Activated CD8-positive, alpha-beta memory T cell treated with anti-CD3 and anti-CD28 coated beads, Interleukin-2, amount 50 U/mL, for 24 hours (primary cell): Measurements from ENCODE around the gene VTA1.
"Not testable (repeated sequence)": the region's sequence is repeated elsewhere in the genome, so short reads cannot be mapped to it uniquely, and the experiment has no call there.

ENCODE experiments used
- DNase-seq: peaks from one replicate; pipeline ENCODE4 v3.0.0-alpha.2; 2020; ENCODE audit errors: extremely low read depth

The VTA1 gene

GRCh38 chr6:142171351-142171750 lies 24.3 kb downstream of the VTA1 start:
- no peak for DNase-seq

GRCh38 chr6:142172758-142173157 lies 25.7 kb downstream of the VTA1 start:
- DNase-seq, result no peak

GRCh38 chr6:142173980-142174379 lies 26.9 kb downstream of the VTA1 start:
- DNase-seq, result no peak

- DNase-seq, result no peak
Observed at GRCh38 chr6:142174703-142175102, 27.6 kb downstream of the VTA1 start.

- DNase-seq, result no peak
Observed at GRCh38 chr6:142178129-142178528, 31.1 kb downstream of the VTA1 start.

GRCh38 chr6:142182004-142182403 lies 34.9 kb downstream of the VTA1 start:
- DNase-seq, result no peak

- no peak for DNase-seq
Observed at GRCh38 chr6:142183351-142183750, 36.3 kb downstream of the VTA1 start.

GRCh38 chr6:142184307-142184706 lies 37.2 kb downstream of the VTA1 start:
- DNase-seq, result no peak

DNA sequence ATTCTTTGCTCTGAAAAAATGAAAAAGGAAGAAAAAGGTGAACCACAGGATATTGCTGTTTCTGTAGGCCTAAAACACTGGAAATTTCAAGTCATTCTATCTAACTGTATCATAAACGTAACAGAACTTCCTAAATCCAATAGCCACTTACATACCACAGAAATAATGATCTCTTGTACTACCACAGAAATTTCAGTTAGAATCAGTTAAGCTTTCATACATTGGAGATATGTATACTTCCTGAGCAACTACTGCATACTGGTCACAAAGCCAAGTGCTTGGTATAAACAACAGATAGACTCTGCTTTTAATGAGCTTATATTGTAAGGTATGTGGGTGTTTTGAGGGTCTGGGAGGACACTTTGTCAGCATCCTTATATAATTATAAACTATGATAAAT lies 38.6 kb downstream of the VTA1 start:
- no peak for DNase-seq

- no peak for DNase-seq
Observed at GRCh38 chr6:142187209-142187608, 40.1 kb downstream of the VTA1 start.

- not testable (repeated sequence) for DNase-seq
Observed at GRCh38 chr6:142188341-142188740, 41.3 kb downstream of the VTA1 start.

- no peak for DNase-seq
Observed at GRCh38 chr6:142189057-142189456, 42.0 kb downstream of the VTA1 start.

DNA sequence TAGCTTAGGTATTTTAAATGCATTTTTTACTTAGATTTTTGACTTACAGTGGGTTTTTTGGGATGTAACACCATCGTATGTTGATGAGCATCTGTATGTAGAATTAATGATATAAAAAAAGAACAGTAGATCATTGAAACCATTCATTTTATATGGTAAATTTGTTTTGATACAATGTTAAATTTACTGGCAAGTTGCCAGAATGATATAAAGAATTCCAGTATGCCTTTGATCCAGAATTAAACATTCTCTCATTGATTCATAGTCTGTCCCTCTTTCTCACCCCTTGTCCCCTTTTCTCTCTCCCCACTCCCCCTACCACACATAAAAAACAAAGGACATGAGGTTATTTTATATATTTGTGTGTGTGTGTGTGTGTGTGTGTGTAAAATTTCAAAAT lies 45.3 kb downstream of the VTA1 start:
- no peak for DNase-seq

DNA sequence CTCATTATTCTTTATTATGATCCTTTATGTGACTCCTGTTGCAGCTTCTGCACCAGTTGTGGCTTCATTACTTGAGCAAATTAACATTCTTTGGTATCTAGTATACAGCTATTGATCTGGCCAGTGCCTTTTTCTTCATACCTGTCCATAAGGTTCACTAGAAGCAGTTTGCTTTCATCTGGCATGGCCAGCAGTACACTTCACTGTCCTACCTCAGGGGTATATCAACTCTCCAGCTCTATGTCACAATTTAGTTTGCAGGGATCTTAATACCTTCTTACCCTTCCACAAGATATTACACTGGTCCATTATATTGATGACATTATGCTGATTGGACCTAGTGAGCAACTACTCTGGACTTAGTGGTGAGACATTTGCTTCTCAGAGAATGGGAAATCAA lies 46.6 kb downstream of the VTA1 start:
- DNase-seq, result no peak

GRCh38 chr6:142195862-142196541 lies 48.9 kb downstream of the VTA1 start:
- DNase-seq, result no peak

DNA sequence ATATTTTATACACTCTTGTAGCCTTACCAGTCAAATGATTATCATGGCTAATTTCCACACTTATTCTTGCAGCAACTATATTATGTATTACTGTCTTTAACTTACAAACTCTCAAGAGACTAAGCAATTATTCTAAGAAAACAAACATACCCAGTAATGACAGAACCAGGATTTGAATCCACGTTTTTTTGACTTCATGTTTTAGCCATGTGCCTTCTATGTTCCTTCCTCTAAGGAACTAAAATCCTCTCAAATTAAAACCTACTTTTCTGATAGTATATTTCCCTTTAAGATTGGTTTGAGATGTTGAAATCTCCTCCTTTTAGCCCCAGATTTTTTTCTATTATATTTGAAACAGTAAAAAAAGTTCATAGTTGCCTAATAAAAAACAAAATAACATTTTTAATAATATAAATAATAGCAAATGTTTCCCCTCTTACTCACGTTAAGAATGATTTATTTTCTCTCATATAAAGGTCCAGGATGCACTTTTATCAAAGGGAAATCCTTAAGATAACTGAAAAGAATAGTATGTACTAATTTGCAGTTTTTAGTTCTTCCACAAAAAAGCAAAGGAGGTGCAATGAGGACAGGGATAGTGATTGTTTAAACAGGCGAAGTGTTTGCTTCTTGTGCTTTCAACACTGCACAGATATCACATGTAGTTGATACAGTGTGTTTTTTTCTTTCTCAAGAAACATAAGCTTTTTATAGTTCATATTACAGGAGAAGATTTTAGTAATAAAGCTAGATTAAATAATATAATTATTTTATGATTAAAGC lies 54.0 kb downstream of the VTA1 start:
- DNase-seq, result no peak

GRCh38 chr6:142207265-142207877 lies 60.3 kb downstream of the VTA1 start:
- DNase-seq, result no peak

- DNase-seq, result no peak
Observed at GRCh38 chr6:142210606-142211005, 63.5 kb downstream of the VTA1 start.

GRCh38 chr6:142213402-142213801 lies 66.3 kb downstream of the VTA1 start:
- no peak for DNase-seq

- no peak for DNase-seq
Observed at GRCh38 chr6:142218446-142218845, 71.4 kb downstream of the VTA1 start.

DNA sequence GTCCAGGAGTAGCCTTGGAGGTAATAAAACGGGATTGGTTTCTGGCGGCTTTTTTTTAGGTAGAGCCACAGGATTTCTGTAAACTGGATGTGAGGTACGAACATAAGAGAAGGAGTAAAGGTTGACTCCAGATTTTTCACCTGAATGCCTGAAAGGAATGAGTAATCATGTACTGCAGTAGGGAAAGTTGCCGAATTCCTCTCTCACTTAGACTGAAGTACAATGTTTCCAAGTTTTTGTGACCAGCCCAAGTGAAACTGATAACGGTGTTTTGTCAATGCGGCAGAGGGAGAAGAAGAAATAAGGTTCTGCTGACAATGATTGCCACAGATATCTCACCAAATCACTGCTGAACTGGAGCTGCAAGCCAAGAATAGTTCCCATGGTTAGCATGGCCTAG lies 75.0 kb downstream of the VTA1 start:
- DNase-seq, result no peak

DNA sequence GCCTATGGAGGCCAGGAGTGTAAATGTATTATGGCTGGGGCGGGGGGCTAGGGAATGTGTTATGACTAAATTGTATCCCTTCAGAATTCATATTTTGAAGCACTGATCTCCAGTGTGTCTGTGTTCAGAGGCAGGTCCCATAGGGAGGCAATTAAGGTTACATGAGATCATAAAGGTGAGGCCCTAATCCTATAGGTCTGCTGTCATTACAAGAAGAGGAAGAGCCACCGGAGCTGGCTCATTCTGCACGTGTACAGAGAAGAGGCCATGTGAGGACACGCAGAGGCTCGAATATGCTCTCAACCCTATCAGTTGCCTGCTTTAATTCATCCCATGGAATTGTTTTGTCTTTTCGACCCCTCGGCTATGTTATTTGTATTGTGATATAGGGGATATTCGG lies 76.9 kb downstream of the VTA1 start:
- DNase-seq, result no peak

GRCh38 chr6:142225115-142225514 lies 78.1 kb downstream of the VTA1 start:
- no peak for DNase-seq
